Cerebellar cortex (tissue), 1 donor: ENCODE data around the gene CD28.
"Not testable (repeated sequence)": the region's sequence is repeated elsewhere in the genome, so short reads cannot be mapped to it uniquely, and the experiment has no call there.

Experiments used
- DNase-seq: peaks from one replicate; pipeline ENCODE4 v3.0.0-alpha.2; 2015; ENCODE audit warnings: low spot score

CD28 gene

DNA sequence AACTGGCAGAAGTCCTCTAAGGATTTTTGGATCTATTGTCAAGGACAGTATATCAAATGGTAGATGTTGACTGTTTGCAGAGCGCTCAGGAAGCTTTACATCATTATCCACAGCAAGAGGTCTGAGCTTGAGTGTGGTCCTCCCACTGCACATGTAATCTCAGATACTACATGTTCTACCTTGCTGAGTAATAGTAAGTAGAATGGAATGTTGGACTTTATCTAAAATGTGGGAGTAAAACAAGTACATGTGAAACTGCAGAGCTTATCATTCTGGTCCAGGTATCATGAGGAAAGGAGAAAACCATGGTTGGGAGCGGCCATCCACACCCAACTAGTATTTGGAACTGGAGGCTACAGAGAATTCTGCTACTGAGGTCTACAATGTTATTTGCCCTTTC is 19.3 kb upstream of the CD28 start:
- DNase-seq = no peak

DNA sequence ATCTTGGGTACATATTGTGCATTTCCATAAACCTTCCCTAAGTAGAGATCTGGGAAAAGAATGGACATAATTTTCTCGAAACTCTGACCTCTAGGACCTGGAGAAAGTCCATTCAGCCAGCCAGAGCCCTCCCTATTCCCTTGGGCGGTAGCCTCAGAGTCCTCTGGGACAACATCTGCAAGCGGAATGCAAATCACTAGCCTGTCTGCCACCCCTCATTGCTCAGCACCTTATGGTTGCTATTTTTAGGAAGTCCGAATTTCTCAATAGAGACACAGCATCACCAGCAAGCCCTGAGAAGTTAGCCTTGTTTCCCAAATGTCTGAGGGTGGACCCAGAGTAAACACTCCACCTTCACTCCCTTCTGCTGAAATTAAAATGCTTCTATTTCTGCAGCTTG is 17.6 kb upstream of the CD28 start:
- no peak for DNase-seq

DNA sequence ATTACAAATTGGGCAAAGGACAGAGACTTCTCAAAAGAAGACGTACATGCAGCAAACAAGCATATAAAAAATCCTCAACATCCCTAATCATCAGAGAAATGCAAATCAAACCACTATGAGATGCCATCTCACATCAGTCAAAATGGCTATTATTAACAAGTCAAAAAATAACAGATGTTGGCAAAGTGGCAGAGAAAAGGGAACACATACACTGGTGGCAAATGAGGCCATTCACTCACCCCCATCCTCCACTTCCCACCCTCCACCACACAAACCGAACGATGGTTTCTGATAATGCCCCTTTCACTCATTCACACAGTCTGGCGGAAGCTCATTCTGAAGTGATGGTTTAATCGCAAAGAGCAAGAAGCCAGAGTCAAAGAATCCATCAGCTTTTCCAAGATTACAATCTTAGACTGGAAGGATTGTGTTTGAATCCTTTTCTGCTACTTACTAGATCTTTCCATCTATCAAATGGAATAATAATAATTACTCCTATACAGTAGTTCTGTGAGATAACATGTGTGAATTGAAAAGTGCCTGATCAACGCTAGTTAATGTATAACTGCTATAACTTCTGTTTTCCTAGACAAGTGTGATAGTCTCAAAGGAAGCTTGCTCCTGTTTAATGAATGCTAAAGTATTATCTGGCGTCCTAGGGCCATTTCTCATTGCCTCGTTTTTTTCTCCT is 16.9 kb upstream of the CD28 start:
- DNase-seq = no peak

DNA sequence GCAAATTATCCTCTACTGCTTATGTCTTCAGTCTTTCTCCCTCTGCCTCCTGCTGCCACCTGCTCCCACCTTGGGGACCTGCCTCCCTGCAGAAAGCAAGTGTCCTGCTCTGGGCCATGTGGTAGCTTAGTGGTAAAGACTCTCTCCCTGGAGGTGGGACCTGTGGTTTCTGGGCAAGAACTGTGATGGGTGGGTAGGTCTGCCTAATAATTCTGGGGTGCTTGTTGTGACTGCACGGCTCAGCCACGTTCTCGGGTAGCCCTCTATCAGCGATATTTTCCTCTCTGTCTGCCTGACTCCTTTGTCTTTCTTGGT is 16.4 kb upstream of the CD28 start:
- no peak for DNase-seq

DNA sequence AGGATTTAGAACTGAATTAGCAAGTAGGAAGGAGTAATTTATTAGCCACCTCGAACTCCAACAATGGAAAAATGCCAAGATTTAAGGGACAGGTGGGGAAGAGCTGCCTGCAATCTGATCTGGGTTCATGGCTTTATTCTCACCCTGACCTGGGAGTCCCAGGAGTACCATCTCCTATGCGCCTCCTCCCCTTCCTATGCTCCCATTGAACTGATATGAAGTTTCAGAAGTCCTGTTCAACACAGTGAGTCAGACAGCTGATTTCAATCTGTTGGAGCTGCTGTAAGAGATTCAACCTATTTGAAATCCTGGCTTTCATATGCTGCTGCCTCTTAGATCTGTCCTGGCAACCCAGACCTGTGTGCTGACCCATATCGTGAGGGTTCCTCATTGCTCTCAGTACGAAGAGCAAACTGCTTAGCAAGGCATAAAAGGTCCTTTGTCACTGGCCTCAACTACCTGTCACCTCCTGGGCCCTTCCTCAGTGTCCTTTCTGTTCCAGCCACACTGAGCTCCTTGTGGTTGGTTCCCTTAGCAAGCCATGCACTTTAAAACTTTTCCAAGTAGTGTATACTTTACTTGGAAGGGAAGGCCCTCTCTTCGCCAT is 15.9 kb upstream of the CD28 start:
- no peak for DNase-seq

DNA sequence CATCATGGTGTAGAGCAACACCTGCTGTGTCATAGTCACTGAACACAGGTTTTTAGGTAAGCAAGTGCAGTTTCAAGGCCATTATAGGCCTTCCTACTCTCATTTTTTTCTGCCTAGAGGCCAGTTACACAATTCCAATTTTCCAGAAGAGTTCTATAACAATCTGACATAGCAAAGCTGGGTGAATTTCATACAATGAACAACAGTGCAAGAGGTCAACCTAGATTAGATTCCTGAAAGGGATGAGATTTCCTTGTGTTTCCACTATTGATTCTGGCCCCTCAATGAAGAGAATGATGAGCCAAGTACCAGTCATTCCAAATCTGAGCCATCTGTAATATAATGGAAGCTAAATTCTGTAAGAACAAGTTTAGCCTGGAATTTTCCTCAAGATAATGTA is 15.3 kb upstream of the CD28 start:
- no peak for DNase-seq

DNA sequence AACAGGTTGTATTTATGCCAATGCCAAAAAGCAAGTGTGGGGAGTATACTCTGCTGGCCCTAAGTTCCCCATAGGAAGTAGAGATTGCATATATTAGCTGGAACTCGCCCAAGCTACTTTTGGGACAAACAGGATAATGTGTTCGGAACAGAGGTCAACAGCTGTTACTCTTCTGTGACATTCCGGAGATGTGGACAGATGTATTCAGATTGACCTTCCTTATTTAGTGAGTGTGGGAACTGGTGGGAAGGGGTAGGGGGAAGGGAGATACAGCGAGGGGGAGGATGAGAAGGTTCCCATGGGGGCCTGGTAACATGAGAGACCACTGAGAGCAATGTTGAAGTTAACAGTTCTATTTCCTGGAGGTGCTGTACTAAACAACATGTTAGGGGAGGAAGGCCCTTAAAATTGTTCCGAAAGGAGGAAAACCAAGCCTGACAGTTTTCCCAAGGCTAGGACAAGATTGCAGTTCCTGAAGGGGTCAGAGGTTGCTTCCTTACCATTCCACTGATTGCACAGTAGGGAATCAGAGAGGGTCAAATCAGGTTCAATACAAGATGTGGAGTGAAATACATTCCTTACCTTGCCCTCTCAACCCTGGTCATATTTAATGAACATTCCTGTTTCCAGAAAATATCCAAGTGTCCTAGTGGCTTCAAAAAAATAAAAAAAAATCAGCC is 14.3 kb upstream of the CD28 start:
- no peak for DNase-seq

DNA sequence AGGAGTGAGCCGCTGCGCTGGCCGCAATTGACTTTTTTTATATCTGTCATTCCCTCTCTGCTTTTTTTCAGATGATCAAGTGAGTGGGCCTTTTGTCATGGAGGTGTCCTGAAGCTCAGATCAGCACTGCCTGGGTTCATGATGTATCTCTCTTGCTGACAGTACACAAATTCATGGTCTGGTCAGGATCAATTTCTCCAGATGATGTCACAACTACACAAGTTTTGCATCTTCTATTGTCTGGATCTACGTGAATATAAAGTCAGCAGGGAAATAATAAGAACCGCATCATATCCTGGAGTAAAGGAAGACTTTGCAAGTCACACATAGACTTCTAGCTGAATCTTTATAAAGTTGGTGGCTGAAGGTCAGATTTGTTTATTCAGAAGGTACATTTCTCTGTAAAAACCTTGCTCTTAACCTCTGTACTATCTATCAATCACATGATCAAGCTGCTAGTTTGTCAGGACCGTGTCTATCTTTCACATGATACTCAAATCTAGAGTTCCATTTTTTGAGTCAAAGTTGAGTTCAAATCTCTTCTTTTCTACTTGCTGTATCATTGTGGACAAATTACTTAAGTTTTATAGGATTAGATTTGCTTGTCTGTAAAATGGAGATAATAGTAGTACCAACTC is 13.1 kb upstream of the CD28 start:
- DNase-seq = no peak

DNA sequence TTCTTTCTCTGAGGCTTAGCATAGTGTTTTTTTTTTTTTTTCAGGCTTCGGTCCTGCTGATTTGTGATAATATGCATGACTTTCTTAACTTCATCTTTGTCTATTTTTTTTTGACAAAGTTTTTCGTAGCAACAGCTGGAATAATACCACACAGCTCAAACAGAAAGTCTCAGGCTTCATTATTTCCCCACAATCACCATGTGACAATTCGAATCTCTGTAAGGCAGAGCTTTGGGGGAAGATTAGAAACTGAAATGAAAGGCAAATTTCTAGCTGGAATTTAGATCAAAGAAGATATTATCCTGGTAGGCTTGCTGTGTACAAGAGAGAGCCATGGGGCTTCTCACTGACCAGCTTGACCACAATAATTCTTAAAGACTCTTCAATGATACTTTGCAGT is 12.2 kb upstream of the CD28 start:
- DNase-seq = no peak

DNA sequence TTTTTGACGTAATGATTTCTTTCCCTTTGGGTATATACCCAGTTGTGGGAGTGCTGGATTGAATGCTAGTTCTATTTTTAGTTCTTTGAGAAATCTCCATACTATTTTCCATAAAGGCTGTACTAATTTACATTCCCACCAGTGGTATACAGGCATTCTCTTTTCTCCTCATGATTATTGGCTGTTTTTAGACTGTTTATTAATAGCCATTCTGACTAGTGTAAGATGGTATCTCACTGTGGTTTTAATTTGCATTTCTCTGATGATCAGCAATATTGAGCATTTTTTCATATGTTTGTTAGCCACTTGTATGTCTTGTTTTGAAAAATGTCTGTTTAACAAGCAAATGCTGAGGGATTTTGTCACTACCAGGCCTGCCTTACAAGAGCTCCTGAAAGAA is 9.2 kb upstream of the CD28 start:
- no peak for DNase-seq

DNA sequence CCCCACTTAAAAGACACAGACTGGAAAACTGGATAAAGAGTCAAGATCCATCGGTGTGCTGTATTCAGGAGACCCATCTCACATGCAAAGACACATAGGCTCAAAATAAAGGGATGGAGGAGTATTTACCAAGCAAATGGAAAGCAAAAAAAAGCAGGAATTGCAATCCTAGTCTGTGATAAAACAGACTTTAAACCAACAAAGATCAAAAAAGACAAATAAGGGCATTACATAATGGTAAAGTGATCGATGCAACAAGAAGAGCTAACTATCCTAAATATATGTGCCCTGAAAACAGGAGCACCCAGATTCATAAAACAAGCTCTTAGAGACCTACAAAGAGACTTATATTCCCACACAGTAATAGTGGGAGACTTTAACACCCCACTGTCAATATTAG is 8.7 kb upstream of the CD28 start:
- not testable (repeated sequence) for DNase-seq

DNA sequence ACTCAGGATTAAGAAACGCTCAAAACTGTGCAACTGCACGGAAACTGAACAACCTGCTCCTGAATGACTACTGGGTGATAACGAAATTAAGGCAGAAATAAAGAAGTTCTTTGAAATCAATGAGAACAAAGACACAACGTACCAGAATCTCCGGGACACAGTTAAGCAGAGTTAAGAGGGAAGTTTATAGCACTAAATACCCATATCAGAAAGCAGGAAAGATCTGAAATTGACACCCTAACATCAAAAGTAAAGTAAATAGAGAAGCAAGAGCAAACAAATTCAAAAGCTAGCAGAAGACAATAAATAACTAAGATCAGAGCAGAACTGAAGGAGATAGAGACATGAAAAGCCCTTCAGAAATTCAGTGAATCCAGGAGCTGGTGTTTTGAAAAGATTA is 8.0 kb upstream of the CD28 start:
- not testable (repeated sequence) for DNase-seq

DNA sequence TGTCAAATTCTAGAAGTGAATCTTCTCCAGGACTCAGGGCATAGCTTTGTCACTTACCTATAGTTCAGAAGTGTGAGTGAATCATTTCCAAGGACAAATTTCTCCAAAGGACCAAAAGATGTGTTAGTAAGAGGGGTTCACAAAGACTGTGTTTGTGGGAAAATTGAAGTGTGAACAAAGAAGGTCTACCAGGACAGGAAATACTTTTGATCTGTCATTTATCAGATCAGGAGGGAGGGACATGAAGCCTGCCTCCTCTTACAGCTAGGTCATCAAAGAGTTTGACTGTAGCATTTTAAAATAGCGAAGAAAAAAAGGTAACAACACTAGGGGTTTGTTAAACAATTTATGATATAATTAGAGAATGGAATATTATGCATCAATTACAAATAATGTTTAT is 2.0 kb upstream of the CD28 start:
- no peak for DNase-seq

DNA sequence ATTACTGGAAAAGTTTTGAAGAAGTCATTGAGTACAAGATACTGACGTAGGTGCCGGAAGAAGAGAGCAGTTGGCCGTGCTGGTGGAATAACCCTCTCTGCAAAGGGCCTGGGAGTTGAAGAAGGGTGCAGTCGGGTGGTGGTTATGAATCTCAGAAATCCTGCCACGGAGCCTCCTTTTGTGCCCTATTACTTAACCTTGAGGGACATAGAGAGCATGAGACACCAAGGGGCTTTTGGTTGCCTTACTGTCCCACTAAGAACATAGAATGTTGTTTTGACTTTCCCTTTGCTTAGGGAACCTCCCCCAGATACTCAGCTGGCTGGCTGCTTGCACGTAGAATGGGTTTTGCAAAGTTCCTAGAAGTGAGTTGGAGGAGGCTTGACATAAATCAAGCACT is 1.3 kb upstream of the CD28 start:
- no peak for DNase-seq

DNA sequence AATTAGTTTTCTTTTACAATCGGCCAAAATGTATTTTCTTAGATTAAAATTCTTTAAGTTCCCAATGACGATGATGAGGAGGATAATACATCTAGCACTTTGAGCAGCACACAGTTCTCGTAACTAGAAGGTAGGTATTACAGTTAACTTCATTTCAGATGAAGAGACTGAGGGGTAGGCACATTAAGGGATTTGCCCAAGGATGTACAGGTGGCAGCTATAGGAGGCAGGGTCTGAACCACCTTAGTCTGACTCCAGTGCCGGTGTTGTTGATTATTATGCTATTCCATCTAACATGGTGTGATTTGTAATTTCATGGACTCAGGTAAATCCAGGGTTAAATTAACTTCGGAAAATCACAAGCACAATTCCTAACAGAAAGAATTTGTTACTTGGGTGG is 1.1 kb downstream of the CD28 start:
- DNase-seq = no peak

DNA sequence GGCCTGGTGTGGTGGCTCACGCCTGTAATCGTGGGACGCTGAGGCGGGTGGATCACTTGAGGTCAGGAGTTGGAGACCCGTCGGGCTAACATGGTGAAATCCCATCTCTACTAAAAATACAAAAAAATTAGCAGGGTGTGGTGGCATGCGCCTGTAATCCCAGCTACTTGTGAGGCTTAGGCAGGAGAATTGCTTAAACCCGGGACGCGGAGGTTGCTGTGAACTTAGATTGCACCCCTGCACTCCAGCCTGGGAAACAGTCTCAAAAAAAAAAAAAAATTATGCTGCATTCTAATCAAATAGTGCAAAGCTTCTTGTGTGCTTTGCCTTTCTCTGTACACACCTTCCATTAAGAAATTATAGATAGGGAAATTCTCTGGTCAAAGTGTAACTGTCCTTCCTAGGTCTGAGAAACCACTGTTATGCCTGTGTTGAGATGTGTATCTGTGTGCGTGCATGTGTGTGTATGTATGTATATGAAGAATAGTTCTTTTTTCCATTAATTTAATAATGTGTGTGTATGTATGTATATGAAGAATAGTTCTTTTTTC is 2.5 kb downstream of the CD28 start:
- DNase-seq = no peak

DNA sequence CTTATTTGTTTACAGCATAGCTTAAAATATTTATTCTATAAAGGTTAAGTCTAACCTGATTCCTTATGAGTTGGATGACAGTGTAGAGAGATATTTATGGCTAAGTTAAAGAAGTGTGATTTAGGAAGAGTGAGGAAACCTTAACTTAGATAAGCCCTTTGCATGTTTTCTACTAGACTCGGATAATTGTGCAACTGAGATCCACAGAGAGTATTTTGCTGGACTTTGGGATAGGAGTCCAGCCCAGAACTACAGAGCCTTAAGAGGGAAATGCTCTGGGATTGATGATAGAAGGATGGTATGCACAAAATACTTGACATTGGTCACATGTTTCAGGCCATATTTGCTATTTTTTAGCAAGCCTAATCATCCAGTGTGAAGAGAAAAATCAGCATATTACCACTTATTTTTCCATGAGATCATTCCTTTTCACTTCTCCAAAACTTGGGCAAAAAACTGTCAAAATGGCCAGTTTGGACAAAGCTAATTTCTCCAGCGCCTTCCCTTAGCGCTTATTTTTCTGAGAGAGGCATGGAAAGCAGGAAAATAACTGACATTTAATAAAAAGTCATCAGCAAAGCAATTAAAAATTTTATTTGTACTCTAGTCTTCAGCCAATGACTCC is 3.1 kb downstream of the CD28 start:
- no peak for DNase-seq

DNA sequence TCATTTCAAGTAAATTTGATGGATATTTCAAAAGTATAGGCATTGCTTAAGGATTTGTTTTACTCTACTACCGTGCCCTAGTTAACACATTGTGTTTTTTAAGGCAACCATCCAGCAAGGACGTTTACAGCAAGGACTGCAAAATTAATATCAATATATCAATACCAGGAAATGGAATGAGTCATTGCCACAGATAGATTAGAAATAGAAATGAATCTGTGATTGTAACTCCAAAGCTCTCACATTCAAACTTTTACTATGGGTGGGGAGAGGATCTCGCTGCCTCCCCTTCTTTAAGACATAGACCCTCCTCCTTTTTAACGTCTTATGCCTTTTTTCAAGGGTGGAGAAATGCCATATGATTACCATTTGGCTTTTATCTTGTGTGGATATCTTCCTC is 3.8 kb downstream of the CD28 start:
- no peak for DNase-seq

DNA sequence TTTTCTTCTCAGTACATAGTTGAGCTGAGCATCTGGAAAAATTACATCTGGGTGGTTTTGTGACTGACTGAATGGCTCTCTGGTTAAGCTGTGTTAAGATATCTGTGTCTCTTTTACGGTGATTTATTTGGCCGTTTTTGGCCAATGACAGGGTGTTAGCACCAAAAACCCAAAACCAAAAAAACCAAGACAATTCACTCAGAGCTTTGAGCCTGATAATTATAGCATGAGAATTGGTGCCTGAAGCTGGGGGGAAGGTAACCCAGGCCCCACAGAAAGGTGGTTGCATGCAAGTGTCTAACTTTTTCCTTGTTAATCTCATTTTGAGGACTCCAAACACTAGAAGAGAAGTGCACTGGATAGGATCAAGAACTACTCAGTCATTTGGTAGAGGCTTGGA is 4.5 kb downstream of the CD28 start:
- DNase-seq = no peak

DNA sequence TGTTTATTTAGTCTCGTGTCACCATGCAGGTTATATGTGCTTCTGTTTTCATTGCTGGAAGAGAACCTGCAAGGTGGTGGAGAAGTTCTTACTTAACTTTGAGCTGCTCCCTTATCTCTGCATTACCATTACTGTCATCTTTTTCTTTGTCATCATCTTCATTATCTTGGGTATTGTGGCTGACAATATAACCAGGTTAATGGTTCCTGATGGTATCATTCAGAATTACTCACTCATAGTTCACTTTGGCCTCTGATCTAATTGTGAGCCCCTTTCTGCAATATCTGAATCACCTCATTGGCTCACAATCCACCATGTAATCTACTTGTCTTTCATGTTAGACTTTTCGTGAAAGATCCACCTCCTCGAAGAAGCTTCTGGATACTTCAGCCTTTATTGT is 5.0 kb downstream of the CD28 start:
- DNase-seq = no peak

DNA sequence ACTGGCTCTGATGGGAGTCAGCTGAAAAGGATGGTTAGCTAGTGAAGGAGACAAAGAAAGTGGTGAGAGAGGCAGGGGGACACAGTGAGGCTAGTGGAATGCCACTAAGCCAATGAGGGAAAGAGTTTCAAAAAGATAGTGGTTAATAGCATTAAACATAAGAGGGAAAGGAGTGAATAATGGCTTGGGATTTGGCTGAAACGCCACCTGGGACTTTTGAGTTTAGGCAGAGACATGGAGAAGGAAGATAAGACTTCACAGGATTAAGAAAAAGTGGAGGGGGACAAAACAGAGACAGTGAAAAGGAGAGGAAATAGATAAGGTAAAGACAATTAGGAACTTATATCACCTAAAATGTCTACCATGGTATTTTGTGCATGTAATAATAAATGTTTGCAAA is 6.9 kb downstream of the CD28 start:
- no peak for DNase-seq

DNA sequence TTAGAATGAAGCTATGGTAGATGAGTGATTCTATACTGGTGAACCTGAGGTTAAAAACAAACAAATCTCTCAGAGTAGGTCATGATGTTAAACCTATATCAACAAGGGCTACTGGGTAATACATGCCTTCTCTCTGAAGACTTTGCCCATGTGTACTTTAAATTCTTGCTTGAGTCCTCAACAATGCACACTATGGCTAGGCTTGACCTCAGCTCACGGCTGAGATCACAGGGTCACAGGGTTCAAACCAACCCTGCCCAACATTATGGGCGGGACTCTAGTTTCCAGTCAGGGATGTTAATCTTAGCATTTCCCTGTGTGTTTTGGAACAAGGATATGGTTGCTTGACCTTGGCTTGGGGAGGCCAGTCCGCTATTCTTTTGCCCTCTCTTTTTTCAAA is 7.7 kb downstream of the CD28 start:
- DNase-seq = no peak

DNA sequence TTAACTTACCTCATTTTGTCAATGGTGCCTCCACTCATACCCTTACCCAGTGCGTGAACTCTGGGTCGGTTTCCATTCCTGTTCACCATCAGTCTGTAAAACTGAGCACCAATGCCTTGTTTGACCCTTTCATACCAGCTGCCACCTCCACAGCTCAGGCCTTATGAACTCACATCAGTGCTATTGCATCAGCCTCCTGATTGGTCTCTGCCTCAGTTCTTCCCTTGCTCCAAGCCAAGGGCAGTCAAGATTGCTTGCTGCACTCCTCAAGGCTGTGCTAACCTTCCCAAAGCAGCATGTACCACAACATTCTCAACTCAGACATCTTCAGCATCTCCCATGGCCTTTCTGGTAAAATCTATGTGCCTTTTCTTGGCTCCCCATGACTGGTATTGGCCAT is 9.3 kb downstream of the CD28 start:
- DNase-seq = no peak
